SIG-M5 (cell line): ENCODE measurements around the gene GPATCH1.

Experiments used
- DNase-seq: peaks from one replicate; lab custom pipeline; 2025; lab: John Stamatoyannopoulos, UW

The GPATCH1 gene

DNA sequence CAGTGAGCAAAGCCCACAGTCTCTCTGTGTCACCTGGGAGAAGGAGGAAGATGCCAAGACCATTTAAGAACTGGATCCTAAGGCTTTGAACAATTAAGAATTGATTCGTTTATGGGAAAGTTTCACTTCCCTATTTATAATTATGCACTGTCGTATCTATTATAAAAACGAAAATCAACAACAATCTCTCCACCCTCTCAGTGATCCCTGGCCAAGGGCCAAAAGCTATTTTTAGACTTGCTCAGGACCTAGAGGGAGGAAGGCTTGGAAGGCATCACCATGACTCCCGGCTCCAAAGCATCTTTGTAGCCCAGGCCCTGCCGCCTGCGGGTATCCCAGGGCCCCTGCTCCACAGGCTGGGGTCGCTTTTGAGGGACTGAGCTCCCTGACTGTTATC is 17.6 kb upstream of the GPATCH1 start:
- no peak for DNase-seq

DNA sequence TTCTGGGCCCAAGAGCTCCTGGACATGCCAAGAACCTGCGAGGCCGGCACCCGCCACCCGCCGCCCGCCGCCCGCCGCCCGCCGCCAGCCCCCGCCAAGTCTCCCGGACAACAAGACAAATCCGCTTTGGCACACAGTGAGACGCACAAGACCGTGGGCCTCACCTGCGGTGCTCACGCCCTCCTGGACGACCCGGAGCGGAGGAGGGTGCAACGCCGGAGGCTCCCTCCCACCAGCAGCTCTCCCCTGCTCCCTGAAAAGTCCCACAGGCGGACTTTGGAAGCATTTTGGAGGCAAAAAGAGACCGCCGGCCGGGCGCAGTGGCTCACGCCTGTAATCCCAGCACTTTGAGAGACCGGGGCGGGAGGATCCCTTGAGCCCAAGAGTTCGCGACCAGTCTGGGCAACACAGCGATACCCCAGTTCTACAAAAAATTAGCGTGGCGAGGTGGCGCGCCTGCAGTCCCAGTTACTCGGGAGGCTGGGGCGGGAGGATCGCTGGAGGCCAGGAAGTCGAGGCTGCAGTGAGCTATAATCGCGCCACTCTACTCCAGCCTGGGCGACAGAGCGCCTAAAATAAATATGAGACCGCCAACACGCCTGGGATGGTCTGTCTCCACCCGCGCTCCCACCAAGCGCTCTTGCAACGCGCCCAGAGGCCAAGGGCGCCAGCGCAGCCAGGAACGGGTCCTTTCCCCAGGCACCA is 17.1 kb upstream of the GPATCH1 start:
- DNase-seq, result no peak

DNA sequence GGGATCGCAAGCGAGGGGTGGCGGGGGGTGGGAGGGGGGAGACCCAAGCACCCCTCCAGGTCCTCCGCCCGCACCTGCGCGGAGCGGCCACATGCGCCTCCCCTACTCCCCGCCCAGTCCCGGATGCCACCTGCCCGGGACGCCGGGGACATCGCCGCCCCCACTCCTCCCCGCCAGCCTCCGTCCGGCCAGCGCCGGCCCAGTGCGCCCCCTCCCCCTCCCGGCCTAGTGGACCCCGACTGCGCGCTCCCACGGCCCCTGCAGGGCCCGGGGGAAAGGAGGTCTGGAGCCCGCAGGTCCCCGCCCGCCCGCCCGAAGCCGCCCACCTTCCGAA is 16.6 kb upstream of the GPATCH1 start:
- no peak for DNase-seq

DNA sequence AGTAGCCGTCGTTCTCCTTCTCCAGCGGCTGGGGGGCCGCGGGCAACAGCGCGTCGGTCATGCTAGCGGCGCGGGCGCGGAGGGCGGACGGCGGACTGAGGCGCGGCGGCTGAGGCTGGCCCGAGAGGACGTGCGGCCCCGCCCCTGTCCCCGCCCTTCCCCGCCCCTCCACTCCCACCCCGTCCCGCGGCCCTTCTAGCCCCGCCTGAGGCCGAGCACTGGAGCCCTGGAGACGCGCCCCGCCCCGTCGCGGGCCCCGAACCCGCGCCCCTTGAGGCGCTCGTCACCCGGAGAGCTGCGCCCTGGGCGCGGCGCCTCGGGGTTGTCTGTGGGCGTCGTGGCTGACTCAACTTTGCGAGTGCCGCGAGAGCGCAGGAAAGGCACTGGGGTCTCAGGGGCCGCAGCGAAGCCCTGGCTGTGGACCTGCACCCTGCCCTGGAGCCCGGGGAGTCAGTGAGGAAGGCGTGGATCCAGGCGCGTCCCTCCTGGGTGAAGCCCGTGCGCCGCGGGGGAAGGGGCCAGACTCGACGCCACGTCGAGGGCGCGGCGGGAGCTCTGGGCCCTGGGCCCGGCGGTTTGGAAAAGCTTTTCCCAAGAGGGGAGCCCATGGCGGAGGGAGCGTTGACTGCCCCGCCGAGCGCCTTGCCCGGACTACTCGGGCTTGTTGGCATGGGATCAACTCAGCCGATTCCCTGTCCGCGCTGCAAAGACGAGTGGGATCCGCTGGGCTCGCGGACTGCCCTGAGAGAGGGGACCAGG is 16.0 kb upstream of the GPATCH1 start, which contains the start of gene RHPN2:
RHPN2 (minus strand) TSS at position 97 of the 759 bp plus-strand sequence; CDS start at position 61, 36 bp downstream.
- DNase-seq, result no peak

DNA sequence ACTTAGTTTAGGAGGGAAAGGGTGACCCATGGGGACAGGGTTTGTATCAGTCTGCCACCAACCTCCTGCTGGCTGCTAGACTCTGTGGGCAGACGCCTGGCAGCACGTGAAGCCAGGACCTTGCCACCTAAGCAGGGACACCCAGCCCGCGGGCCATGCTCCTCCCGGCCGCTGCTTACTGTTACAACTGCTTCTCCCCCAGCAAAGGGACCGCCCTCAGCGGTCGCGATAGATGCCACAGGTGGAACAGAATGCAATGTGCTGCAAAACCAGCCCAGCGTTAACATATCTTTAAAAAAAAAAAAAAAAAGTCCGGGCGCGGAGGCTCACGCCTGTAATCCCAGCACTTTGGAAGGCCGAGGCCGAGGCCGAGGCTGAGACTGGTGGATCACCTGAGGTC is 14.4 kb upstream of the GPATCH1 start:
- DNase-seq, result no peak

DNA sequence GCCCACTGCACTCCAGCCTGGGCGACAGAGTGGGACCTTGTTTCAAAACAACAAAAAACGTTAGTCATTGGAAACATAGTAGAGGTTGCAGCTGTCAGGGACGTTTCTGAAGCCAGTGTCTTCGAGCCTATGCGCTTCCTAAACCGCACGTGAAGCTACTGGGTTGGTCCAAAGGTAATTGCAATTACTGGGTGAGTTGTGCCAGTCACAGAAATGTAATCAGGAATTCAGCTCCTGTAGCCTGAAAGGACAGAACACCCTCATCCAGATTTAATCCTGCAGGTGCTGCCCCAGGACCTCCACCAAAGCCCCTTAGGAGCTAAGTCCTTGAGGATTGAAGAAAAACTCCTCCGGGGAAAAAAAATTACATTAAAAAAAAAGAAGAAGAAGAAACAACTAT is 13.9 kb upstream of the GPATCH1 start:
- DNase-seq, result no peak

DNA sequence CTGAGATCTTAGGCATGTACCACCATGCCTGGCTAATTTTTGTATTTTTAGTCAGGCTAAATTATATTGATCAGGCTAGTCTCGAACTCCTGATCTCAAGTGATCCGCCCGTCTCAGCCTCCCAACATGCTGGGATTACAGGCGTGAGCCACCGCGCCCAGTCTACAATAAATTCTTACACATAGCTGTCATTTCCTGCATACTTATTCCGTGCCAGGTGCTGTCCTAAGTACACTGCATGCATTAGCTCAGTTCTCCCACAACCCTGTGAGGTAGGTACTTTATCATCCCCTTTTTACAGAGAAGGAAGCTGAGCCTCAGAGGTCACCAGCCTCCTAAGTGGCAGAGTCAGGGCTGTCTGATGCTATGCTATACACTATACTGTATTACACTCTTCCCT is 9.1 kb upstream of the GPATCH1 start:
- DNase-seq, result no peak

DNA sequence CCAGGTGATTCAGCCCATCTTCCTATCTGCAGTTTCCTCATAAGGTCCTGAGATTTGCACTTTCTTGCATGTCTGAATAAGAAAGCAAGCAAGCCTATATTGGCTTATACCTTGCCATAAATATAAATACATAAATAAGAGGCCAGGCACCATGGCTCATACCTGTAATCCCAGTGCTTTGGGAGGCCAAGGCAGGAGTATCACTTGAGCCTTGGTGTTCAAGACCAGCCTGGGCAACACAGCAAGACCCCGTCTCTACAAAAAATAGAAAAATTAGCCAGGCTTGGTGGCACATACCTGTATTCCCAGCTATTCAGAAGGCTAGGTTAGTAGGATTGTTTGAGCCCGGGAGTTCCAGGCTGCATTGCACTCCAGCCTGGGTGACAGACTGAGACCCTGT is 5.5 kb upstream of the GPATCH1 start:
- no peak for DNase-seq

DNA sequence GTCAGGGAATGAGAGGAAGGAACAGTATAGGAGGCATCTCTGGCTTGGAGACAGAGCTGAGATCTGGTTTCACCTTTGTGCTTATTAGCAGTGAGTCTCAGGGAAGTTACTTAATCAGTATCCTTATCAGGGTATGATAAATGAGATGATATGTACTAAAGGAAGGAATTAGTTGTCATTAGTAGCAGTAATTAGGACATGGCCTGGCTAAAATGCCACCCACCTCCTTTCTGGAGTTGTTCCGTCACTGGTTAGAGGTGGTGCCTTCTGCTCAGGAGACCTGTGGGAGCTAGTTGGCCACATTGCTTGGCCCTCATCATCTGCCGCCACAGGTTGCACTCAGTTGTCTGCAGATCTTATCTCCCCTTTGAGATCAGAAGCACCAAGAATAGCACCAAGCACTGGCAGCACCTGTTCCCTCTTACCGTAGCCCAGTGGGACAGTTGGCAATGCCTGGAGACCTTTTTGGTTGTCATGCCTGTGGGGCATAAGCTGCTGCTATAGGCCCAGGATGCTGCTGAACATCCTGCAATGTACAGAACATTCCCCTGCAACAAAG is 4.7 kb downstream of the GPATCH1 start:
- no peak for DNase-seq

DNA sequence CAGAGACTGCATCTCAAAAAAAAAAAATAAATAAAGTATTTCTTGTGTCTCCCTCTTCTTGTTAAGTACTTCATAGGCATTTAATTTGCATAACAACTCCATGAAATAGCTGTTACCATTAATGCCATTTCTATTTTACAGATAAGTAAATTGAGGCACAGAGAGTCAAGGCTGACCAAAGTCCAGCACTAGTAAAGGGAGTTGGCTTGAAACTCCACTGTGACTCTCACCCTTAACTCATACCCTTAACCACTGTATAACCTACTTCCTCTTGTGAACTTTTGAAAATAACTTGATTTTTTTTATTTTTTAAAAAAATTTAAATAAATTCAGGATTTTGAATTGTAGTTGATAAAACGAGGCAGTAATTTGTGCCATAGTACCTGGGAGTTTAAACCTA is 6.0 kb downstream of the GPATCH1 start:
- DNase-seq, result no peak

DNA sequence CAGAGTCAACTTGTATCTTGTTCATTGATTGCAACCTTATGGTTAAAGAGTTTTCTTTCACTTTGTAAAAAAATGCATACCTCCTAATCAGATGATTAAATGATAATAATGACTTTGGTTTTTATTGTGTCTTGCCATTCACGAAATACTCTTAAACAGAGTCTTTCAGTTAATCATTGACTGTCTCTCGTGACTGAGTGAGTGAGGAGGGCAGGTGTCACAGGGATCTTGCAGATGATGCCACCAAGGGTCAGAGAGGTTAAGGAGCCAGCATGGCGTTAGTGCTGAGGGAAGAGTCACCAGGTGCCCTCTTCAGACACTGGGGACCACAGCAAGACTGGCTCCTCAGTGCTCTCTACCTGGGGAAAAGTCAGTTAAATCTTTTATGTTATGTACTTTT is 8.0 kb downstream of the GPATCH1 start:
- no peak for DNase-seq

DNA sequence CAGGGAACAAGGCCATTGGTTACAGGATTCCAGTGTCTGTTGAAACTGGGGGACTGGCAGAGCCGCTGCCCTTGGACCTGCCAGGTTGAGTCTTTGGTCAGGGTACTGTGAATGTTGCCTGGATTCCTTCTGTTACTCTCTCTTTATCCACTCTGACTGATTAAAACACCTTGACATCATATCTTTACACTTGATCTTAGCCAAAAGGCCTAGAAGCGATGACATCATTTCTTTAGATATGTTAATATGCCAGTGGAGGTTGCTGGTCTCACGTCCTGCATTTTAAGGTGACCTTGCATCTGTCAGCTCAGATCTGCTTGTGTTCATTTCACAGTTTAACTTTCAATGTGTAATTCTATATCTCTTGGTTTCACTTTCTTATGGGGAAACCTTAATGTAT is 9.2 kb downstream of the GPATCH1 start:
- DNase-seq, result no peak

DNA sequence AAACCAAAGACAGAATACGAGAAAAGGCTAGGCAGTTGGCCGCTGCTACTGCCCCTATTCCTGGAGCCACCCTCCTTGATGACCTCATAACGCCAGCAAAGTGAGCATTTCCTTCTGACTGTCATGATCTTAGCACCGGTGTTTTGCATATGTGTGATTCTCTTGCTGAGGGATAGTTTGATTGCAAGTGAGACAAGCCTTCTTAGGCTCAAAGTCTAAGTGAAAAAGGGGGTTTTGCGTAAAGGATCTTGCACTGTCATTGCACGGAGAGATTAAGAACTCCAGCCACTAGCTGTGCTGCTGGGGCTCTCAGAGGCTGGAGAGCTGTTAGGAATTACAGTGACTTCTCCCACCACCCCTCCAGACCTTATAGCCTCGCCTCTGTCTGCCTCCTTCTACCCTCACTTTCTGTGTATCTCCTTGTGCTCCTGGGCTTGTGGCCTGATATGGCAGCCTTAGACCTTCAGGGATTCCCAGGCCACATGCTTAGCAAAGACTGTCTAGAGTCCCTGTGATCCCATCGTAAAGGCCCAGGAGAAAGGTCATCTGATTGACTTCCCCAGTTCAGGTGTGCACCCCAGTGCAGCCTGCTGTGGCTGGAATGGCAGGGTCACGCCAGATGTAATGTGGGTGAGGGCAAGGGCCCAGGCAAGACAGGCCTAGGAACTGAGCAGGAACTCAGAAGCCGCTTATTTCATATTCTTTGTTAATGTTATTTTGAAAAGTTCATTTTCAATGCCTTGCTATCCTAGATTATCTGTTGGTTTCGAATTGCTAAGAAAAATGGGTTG is 12.6 kb downstream of the GPATCH1 start:
- DNase-seq, result no peak

DNA sequence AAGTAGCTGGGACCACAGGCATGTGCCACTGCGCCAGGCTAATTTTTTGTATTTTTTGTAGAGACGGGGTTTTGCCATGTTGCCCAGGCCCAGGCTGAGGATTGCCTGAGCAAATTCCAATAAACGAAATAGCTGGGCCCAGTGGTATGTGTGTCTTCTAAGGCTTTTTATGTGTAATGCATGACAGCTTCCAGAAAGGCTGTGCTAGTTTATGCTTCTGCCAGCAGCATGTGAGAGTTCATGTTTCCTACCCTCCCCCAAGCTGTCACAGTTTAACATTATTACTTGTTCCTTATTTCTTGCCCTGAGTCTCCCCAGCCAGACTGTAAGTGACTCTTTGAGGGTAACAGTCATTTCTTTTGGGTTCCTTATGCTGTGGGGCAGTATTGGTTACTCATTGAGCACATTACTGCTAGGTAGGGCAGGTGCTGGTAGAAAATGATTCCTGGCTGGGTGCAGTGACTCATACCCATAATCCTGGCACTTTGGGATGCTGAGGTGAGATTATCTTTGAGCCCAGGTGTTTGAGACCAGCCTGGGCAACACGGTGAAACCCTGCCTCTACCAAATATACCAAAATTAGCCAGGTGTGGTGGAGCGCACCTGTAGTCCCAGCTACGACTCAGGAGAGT is 13.6 kb downstream of the GPATCH1 start:
- DNase-seq, result no peak

DNA sequence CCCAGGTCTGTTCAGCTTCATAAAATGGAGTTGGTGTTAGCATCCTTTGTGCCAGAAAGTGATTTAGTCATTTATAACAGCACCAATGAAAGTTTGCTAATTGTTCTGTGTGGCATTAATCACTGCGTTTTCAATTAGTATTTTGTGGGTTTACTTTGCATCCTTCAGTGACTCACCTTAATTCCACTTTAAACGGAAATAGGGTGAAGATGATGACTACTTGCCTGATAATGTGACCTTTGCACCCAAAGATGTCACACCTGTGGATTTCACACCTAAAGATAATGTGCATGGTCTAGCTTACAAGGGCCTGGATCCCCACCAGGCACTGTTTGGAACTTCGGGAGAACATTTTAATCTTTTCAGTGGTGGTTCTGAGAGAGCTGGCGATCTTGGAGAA is 15.0 kb downstream of the GPATCH1 start:
- no peak for DNase-seq

DNA sequence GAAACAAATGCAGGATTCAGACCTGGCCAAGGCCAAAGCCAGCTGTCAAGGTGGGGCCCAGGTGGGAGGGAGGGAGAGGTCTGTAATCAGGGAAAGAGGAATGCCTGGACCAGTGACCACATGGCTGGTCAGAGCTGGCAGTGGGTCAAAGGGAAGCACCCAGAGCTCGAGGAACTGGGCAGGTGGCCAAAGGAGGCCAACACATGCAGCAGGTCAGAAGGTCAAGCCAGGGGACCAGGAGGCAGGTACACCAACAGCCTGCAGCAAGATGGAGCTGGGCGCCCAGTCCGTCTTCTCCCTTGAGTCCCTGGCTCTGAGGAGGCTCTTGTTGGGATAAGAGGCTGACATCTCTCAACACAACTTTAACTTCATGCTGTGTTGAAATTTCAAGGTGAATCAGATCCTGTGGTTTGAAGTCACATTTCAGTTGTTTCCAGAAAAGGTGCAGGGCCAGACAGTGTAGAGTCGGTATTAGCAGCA is 17.1 kb downstream of the GPATCH1 start:
- DNase-seq, result no peak

DNA sequence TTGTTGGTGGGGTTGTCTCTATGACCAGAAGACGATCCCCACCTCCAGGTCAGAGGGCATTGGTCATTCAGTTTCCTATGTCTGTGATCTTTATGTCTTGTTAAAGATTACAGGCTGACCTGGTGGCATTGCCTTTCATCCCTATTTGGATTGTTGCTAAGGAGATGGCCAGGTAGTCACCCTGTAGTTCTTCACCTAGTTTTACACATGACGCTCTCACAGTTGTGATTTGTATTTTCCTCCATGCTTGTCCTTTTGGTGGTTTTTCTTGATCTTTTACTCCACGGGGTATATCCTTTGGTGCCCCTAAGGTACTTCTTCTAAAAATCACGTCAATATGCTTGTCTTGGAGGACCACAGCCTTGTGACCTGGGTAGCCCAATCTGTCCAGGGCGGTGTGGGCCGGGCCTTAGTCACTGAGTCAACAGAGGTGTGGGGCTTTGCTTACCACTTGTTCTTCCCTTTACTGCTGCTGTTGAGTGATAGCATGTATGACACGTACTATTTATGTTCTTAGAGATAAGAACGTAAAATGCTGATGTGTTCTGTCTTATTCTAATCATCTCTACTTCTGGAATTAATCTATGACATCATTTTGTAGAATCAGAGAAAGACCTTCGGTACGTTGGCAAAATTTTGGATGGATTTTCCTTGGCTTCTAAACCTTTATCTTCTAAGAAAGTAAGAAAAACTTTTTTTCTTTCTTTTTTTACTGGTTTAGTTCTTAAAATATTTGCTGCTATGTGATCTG is 20.1 kb downstream of the GPATCH1 start:
- no peak for DNase-seq

DNA sequence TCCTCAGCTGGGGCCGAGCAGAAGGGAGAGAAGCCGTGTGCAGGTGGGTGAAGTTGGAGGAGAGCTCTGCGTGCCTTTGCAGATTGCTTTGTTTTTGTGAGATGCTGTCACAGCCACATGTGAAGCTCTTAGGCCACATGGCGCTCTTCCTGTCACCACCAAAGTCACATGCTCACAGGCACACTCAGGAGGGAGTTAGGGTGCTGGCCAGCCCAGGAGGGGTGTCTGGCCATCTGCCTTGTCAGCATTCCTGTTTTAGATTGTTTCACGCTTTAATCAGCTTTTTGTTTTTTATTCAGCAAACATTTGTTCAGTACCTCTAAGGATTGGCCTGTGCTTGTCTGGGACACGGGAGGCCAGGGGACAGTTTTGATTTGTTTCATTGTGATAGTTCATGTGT is 21.9 kb downstream of the GPATCH1 start:
- DNase-seq, result no peak

DNA sequence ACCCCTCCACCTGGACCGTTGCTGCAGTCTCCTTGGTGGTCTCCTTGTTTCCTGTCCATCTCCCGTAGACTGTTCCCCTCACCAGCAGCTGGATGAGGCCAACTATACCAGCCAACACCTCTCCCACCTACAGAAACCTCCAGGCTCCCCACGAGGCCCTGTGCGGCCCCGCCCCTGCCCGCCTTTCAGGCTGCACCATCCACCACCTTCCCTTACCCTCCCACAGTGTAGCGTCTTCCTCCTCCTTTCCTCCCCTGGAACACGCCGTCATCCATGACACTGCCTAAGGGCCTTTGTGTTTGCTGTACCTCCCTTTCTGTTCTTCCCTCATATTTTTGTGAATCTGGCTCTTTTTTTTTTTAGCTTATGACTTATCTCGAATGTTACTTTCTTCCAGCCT is 27.2 kb downstream of the GPATCH1 start:
- DNase-seq, result no peak

DNA sequence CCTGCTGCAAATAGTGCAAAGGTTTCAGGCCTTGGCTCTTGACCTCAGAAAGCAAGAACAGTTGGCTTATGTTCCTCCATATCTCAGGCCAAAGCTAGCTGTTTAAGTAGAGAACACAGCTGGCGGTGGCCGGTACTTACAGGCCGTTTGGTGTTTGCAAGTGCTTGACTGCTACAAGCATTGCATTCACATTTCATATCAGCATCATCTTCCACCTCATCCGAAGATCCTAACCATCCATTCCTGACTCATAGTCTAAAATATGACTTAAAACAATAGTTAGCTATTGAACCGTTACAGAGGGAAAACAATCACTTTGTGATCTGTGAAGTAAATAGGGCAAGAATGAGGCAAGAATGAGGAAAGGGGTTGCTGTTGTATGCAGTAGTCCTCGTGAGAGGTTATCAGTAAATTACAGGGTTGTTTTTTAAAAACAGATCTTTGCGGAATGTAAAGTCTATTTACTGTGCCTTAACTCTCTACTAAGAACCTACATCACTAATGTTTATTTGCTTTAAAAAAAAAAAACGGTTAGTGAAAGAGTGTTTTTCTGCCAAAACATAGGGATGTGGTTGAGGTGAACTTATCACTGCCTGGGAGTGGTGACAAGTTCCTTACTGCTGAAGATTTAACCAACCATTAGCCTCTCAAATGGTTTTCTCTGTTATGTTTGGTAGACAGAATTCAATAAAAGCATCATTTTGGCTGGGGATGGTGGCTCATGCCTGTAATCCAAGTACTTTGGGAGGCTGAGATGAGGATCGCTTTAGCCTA is 29.3 kb downstream of the GPATCH1 start:
- no peak for DNase-seq

DNA sequence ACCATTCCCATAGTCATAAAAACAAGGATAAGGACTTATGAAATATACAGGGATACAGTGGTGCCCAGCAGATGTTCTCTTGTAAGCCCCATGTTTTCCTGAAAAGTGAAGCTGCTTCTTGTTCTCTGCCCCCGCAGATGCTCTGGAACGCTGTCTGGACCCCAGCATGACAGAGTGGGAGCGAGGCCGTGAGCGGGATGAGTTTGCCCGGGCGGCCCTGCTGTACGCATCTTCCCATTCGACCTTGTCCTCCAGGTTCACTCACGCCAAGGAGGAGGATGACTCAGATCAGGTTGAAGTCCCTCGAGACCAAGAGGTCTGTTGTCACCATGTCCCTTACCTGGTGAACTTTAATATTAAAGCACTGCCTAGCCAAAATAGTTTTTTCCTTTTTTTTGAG is 30.6 kb downstream of the GPATCH1 start:
- no peak for DNase-seq
